NOMO-1 (cell line): ENCODE results near the gene CREG2.
A peak's percentile ranks its signal among the peaks of the same experiment; 100 is the strongest.

Experiments used
- DNase-seq, 2 experiments: peaks; one replicate each; lab custom pipeline; 2025; ENCODE audit not compliant: unreplicated experiment in 2 of 2; lab: John Stamatoyannopoulos, UW

CREG2 gene, protein sequence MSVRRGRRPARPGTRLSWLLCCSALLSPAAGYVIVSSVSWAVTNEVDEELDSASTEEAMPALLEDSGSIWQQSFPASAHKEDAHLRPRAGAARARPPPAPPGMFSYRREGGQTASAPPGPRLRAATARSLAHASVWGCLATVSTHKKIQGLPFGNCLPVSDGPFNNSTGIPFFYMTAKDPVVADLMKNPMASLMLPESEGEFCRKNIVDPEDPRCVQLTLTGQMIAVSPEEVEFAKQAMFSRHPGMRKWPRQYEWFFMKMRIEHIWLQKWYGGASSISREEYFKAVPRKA

DNA sequence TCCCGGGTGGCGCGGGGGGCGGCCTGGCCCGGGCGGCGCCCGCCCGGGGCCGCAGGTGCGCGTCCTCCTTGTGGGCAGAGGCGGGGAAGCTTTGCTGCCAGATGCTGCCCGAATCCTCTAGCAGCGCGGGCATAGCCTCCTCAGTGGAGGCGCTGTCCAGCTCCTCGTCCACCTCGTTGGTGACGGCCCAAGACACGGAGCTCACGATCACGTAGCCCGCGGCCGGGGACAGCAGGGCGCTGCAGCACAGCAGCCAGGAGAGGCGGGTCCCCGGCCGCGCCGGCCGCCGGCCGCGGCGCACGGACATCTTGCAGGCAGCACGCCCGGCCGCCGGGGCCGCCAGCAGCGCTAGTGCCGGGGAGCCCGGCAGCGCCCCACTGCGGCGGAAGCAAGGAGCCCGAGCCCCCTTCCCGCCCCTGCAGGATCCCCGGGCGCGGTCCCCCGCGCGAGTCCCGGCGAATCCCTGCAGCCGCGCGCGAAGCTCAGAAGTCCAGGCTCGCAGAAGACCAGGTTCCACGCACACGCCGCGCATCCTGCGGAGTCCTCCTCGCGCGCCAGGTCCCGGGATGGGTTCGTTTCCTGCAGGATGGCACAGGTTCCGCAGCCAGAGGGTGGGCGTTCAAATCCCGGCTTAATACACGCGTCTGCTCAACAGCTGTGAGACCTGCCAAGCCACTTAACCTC, at the start of gene CREG2:
Gene CREG2, minus strand, starts transcription at position 353 of the 684 bp plus-strand sequence. Its CDS starts 46 bp downstream, at position 307.
- peak; percentile 26 to 42 for DNase-seq

DNA sequence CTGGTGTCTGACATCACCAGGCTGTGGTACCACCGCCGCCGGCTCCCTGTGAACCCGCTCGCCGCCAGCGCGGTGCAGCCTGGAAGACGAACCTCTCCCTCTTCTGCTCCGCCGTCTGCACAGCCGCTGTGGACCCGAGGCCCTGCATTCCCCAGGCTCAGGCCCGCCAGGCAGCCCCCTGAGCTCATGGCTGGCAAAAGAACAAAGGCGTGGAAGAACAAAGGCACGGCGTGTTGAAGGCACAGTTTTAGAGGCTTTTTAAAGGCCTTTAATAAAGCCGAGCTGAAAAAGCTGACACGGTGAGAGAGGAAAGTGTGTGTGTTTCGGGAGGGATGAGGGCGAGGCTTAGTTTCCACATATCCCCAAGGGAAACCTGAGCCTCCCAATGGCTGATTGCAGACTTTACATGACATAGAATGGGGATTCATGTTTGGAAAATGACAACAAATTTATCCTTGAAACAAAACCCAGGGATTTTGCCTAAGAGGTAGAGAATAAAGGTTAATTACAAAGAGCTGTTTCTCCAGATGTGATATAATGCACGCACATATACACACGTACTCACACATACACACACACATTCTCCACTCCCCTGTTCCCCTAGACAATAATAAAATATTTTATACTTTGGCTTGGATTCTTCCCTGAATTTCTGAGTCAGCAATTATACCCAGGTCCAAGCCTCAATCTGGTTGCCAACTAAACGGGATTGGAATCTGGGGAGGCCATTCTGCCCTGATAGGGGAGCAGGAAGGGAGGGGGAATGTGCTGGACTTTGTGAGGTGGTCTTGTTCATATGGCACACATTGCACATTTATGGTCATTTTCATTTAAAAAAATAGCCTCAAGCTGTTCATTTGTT, 47.9 kb upstream of the CREG2 start:
- no peak for DNase-seq

DNA sequence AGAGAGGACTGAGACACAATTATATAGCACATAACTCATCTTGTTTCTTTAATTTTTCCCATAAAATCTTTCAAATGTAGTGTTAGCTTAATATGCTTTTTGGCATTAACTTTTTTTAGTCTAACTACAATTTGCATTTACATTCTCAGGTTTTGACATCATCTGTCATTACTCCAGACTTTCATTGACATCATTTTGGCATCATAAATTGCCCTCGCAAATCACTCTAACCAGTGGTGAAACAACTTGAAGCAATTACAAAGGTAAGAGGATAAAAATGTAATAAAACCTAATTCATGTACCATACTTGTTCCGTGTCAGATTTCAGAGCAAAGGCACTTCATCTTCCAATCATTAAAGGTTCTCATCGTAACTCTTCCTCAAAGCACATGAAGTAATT, 46.2 kb upstream of the CREG2 start:
- DNase-seq, result no peak

DNA sequence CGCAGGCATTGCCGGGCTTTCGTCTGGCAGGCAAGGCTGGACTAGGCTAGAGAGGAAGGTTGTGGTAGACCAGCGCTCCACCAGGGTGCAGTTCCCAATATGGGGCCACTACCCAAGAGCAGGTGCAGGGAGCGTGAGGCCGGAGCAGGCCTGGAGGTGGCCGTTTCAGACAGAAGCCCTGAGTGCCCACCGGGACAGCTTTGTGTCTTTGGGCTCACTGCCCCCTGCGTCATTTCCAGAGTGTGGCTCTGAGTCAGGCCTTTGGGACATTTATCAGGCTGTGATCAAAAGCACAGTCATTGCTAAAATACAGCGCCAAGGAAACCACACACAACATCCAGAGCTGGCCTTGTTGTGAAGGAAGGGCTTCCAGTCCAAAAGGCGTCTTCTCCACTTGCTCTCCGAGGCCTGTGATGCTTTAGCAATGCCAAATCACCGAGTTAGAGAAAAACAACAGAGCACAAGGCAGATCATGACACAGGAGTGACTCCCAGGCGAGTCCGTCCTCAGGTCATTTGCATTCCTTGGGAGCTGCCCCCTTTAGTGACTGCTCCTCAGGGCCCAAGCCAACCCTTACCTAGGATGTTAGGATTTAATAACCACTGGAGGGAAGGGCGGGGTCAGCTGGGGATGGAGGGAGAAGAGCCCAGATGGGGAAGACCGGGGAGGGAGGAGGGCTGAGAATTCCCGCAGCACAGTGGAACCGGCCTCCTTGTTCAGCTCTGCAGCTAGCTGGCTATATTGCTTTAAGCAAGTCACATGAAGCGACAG, 45.3 kb upstream of the CREG2 start:
- DNase-seq, result no peak

DNA sequence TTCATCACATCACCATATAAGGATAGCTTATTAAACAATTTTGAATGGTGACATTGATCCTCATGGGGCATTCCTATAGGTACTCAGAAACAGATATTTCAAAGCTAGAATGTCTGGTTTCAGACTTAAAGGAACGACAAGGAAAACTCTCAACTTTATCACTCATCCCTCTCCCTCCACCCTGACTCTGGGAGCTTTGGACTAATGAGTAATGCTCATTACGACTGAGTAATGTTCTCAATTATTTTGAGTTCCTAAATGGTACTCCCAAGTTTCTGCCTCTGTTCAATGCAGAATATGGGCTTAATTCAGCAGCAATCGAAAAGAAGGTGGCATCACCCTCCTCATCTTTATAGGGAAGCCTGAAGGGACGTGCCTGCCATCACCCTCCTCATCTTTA, 44.2 kb upstream of the CREG2 start:
- DNase-seq, result no peak

DNA sequence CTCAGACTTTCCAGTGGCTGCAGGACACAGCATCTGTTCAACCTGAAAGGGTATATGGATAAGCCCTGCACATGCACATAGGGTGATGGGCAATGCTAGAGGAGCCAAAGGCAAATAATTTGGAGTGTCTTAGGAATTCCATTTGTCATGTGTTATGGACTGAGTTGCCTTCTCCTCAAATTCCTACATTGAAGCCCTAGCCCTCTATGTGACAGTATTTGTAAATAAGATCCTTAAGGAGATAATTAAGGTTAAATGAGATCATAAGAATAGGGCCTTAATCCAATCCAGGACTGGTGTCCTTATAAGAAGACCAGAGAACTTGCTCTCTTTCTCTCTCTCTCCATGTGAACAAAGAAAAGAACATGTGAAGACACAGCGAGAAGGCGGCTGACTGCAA, 42.9 kb upstream of the CREG2 start:
- no peak for DNase-seq

DNA sequence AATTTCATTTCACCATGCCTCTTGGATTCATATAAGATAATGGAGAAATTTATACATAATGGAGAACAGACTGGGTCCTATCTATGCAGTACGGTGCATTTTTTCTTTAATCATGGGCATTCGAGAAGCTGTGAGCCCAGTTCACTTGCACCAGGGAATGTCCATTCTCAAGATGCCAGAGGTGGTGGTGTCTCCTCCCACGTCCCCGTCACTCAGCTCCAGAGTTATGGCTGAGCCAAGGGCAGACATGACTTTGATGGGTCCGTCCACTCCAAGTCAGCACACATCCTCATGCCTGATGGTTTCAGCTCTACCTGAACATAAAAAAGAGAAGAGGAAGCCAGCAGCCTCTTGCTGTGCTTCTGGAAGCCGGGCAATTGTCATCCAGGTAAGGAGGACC, 42.1 kb upstream of the CREG2 start:
- DNase-seq, result no peak

DNA sequence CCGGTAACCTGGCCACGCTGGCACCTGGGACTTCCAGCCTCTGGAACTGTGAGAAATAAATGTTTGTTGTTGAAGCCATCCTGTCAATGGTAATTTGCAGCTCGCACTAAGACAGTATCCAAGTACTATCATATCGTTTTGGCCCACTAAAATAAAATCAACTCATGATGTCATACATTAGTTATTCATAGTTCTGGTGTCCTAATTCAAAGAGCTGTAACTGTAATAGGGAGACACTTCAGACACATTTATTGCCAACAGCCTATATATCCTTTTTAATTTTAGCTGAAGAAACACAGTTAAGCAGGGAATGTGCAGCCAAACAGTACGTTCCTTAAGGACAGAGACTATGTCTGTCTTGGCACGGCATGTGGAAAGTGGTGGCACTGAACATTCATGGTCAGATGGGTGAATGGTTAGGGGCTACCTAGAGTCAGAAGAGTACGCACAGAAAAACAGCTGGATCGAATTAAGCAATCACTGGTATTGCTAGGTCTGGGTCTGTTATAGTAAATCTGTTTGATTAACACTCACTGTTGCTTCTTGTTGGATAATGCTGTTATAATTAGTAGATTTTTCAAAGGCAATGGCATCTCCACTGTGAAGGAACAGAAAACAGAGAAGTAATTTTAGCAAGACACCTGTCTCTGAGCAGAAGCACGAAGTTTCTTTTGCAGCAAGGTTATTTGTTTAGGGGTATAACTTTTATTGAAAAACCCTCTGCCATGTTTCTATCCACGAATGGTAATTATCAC, 41.3 kb upstream of the CREG2 start:
- no peak for DNase-seq

DNA sequence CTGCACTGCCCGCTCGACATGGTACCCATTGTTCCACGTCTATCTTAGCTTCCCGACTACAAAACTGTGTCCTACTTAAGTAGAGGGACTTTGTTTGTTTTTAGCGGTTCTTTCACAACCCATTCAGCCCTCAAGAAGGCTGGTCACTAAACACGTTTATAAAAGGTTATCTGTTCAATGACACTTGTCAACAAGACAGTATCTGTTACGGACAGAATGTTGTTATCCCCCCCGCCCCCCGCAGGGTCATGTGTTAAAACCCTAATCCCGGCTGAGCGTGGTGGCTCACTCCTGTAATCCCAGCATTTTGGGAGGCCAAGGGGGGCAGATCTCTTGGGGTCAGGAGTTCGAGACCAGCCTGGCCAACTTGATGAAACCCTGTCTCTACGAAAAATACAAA, 40.4 kb upstream of the CREG2 start:
- no peak for DNase-seq

DNA sequence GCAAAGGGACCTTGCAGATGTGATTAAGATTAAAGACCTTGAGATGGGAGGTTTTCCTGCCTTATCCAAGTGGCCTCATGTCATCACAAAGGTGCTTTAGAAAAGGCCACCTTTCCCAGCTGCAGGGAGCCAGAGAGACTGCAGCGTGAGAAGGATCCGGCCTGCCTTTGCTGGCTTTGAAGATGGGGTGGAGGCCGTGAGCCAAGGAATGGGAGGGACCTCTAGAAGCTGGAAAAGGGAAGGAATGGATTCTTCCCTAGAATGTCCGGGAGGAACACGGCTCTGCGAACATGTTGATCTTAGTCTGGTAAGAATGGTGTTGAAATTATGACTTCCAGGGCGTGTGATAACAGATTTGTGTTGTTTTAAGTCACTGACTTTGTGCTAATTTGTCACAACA, 39.9 kb upstream of the CREG2 start:
- DNase-seq, result no peak

DNA sequence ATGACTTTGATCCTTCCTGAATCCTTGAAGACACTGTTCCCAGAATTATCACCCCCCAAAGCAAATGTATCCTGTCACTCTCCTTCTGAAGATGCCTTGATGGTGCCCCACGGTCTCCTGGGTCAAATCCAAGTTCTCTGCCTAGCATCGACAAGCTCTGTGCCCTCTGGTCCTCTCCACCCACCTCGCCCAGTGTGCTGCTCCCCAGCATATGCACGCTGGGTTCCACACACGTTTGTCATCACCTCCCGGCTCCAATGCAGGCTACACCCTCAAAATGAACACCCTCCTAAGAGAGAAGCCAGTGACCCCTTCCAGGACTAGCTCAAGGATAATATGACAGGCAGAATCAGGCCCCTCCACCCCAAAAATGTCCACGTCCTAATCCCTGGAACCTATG, 39.5 kb upstream of the CREG2 start:
- no peak for DNase-seq

DNA sequence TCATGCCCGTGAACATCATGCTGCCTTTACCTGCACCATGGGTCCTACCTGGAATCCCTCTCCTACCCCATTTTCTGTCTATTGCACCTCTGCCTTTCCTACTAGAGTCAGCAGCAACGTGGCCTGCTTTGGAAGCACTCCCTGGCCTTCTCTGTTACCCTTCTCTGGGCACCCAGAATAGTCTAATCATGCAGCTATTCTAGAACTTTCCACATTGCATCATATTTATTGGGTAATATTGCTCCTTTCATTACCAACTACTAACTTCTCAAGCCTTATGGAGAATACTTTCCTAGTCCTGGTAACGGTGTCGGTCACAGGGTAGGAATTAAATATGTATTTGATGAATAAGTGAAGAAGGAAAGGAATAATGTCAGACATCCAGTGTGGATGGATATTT, 33.3 kb upstream of the CREG2 start:
- DNase-seq, result no peak

DNA sequence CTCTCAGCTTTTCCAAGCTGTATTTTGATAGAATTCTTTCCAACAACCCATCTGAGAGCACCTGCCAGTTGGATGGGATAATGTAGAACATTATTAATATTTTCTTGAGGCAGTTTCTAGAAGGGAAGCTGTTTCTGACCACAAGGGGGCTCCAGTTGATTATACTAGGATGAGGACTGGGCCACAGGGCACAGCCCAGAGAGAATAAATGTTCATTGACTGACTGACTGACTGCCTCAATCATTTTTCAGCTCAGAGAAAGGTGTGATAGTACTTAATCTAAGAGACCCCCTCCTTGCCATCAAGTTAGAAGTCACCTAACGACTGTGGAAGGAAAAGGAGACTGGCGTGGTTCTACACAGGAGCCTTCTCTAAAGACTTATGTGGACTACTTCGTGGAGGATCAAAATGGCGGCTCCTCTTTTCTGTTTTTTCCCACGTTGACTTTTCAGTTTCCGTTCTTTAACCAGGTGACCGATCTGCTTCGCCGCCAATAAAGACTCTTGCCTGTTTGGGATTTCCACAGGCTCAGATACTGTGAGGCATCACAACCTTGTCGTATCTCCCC, 31.9 kb upstream of the CREG2 start:
- DNase-seq, result peak; percentile 38 to 56

DNA sequence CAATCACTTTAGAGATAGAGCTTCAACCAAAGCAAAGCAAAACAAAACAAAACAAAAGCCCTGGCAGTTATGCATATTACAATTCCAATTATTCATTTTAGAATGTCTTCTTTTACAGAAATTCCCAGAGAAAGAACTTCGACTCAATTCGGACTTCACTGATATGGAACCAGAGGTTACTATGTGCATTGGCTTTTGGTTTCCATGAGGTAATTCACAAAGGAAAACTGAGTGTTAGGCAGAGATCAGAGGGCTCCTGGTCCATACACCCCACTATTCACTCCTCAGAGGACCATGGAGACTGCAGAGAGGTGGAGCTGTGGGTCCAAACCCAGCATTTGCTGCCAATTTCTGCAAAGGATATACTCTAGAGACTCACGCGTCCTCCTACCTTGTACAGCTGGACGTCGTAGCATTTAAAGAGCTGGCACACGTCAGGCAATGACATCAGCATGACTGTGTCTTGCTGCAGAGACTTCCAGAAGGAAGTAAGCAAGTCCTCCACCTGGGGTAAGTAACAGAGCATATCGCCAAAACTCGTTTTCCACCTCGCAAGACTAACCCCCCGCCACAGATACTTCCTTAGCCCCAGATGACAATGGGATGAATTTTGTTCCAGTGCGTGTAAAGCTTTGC, 31.3 kb upstream of the CREG2 start:
- no peak for DNase-seq

DNA sequence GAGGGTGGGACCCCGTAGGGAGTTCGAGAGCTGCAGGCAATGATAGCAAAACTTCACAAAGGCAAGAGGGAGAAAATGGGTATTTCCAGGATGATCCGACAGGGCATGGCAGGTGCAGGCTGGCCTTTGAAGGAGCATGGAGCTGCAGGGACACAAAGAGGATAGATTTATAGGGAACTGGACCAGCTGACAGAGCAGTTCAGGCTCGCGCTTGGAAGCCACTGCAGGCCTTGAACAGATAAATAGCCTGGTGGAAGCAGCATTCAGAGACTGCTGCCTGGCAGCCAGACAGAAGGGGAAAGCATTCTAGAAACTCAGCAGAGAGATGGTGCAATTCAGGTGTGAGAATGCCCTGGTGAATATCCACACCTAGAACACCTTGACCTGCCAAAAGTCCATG, 29.3 kb upstream of the CREG2 start:
- no peak for DNase-seq

DNA sequence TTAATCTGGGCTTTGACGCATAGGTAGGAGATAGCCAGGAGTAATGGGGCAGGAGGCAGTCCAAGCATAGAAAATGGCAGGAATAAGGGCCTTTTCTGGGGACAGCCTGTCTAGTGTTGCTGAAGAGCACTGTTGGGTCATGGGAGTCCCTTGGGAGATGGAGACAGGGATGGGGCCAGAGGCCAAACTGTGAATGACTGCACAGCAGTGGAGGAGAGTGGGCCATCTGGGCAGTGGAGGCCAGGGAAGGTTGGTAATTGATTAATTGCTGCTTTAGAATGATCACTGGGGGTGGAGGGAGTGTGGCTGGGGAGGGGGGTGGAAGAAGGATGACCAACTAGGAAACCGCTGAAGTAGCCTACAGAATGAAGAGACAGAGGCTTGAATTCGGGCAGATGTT, 28.6 kb upstream of the CREG2 start:
- no peak for DNase-seq

DNA sequence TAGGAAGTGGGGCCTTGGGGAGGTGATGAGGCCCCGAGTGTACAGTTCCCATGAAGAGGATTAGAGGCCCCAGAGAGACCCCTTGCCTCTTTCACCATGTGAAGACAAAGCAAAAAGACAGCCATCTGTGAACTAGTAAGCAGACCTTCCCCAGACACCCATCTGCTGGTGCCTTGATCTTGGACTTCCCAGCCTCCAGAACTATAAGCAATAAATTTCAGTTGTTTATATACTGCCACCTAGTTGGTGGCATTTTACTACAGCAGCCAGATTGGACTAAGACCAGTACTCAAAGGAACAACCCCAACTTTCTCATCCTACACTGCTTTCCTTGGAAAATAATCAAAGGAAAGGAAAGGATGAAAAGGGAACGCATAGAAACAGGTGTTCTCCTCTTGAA, 27.9 kb upstream of the CREG2 start:
- DNase-seq, result no peak

DNA sequence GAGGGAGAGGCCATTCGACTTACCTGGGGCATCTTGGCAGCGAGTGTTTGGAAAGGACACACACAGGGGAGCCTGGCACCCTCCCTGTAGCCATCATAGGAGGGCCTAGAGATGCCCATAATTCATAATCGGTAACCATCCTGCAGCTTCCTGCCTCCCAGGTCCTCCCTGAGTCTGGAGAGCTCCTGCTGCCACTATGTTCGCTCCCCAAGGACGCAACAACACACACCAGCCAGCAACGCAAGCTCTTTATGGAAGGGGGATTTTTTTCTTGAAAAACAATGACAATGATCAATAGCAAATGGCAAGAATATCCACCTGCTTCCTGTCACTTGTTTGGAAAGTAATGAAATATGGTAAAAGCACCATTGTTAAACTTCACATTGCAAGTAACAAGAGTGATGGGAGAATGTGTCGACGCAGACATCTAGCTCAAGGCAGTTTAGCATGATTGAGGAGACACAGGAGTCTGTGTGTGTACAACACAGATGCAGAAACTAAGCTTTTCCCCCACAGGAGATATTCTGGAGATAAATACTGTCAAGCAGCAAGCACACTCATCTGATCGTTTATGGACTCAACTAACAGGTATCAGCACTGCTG, 24.9 kb upstream of the CREG2 start:
- no peak for DNase-seq

DNA sequence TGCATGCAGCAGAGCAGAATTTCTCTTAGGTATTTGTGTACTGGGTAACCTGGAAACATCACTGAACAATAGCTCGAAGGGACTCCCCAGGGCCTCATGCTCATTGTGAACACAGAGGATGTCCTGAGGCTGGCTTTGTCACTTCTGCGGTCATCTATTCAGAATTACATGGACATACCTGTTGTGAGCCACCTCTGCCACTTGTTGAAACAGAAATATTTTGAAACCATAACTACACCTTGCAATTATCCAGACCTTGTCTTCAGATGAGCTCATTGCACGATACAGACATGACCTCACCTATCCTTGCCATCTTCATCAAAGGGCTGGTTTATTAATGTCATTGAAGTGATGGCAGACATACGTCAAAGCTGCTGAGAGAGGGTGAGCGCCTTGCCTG, 23.4 kb upstream of the CREG2 start:
- DNase-seq, result no peak
